Measurements from ENCODE around the gene RAI14.
A peak's percentile ranks its signal among the peaks of the same experiment; 100 is the strongest.

RAI14 gene

GRCh38 chr5:34843497-34843896, 187.4 kb downstream of the RAI14 start:
- Mint-ChIP-seq H3K27me3 (peaks cover 1% of the 10 kb centered on the region), H3K4me1 (peaks cover 8% of the 10 kb centered on the region), H3K9me3 (no peaks in the 10 kb centered on the region), H3K4me3 (no peak overlapping the region), H3K27ac (no peak overlapping the region), H3K36me3 (no peaks in the 10 kb centered on the region)
- DNase-seq (ENCODE audit: low spot score in 2 of 2) (no peak), ATAC-seq (ENCODE audit: low read depth) (no peak)

- H3K4me3 Mint-ChIP-seq: no peak overlapping the region
- H3K27me3 Mint-ChIP-seq: peaks cover 3% of the 10 kb centered on the region
Observed at GRCh38 chr5:34844106-34844505, 188.0 kb downstream of the RAI14 start.

DNA sequence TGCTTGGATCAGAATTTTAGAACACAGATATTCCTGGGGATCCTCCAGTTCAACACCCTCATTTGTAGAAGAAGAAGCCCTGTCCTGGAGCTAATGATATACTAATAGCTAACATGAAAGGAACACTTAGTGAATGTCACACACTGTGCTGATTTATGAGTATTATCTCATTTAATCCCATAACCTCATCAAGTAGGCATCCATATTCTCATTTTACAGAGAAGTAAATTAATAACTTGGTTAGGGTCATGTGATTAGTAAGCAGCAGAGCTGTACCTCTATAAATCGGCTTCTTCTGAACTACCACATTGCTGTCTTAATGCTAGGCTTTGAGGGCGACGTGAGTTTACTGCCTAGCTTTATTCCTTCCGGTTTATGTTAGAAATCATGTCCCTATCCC, 188.9 kb downstream of the RAI14 start:
- Mint-ChIP-seq H3K36me3 (no peaks in the 10 kb centered on the region), H3K27ac (no peak overlapping the region), H3K9me3 (no peaks in the 10 kb centered on the region), H3K4me3 (no peak overlapping the region), H3K4me1 (no peaks in the 10 kb centered on the region), H3K27me3 (peaks cover 3% of the 10 kb centered on the region)
- no peak for DNase-seq (ENCODE audit: low spot score in 2 of 2)
- ATAC-seq (ENCODE audit: low read depth): no peak

More at GRCh38 chr5:34844106-34844505, 188.0 kb downstream of the RAI14 start:
- ATAC-seq (ENCODE audit: low read depth): no peak
- Mint-ChIP-seq H3K36me3 (no peaks in the 10 kb centered on the region), H3K27ac (no peak overlapping the region), H3K4me1 (peaks cover 4% of the 10 kb centered on the region), H3K9me3 (no peaks in the 10 kb centered on the region)
- no peak for DNase-seq (ENCODE audit: low spot score in 2 of 2)

DNA sequence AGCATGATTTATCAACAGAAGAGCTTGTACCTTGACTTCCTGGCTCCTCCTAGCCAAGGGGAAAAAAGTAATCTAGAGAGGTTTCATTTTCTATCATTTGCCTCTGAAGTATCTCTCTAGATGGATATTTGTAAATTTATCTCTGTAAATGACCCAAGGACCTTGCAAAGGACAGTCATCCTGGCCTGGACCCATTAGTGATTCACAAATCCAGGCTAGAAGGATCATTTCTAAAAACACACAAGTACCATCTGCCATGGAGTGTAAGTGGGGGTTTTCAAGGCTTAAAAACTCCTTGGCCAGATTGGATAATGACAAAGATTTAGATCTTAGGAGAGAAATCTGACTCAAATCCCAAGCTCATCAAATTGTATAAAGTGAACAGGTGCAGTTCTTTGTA, 190.9 kb downstream of the RAI14 start:
- no peak overlapping the region for H3K4me3 Mint-ChIP-seq
- no peaks in the 10 kb centered on the region for H3K9me3 Mint-ChIP-seq
- no peak overlapping the region for H3K27ac Mint-ChIP-seq
- H3K4me1 Mint-ChIP-seq: no peaks in the 10 kb centered on the region
- H3K36me3 Mint-ChIP-seq: no peaks in the 10 kb centered on the region
- ATAC-seq (ENCODE audit: low read depth) (no peak), DNase-seq (ENCODE audit: low spot score in 2 of 2) (no peak)
- H3K27me3 Mint-ChIP-seq: peaks cover 3% of the 10 kb centered on the region

DNA sequence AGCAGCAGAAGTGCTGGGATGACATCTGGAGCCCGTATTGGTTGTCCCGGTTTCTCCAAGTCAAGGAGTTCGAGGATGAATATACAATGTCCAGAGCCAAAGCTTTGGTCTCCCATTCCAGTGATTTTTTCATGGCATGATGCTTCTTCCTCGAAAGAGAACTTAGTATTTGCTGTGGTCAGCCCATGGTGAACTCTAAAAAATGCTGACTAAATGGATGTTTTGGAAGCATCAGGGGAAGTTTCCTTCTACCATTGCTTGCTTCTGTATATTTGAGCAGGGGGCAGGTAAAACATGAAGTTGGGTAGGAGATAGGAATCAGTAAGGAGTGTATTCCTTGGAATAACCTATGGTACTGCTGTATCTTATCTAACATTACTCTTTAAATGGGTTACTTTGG, 191.4 kb downstream of the RAI14 start:
- Mint-ChIP-seq H3K27ac (no peak overlapping the region), H3K9me3 (no peaks in the 10 kb centered on the region), H3K4me1 (no peaks in the 10 kb centered on the region), H3K27me3 (peaks cover 3% of the 10 kb centered on the region), H3K4me3 (no peak overlapping the region), H3K36me3 (peaks cover 1% of the 10 kb centered on the region)
- ATAC-seq (ENCODE audit: low read depth): no peak
- no peak for DNase-seq (ENCODE audit: low spot score in 2 of 2)

DNA sequence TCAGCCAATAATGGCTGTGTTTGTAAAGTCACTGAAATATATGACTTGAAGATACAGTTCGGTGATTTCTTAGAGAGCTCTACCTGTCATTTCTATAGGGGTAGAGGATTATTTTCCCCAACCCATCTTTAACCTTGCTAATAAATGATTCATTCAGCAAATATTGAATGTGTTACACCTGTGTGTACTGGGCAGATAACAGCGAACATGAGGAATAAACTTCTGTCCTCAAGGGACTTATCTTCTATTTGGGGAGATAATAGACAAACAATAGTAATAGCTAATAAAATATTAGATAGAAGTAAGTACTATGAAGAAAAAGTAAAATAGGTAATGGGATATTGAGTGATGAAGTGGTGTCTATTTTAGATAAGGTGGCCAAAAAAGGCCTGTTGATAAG, 192.1 kb downstream of the RAI14 start:
- DNase-seq (ENCODE audit: low spot score in 2 of 2) (no peak), ATAC-seq (ENCODE audit: low read depth) (no peak)
- Mint-ChIP-seq H3K27ac (no peak overlapping the region), H3K4me1 (no peaks in the 10 kb centered on the region), H3K36me3 (peaks cover 1% of the 10 kb centered on the region), H3K4me3 (no peak overlapping the region), H3K9me3 (no peaks in the 10 kb centered on the region), H3K27me3 (peaks cover 3% of the 10 kb centered on the region)

DNA sequence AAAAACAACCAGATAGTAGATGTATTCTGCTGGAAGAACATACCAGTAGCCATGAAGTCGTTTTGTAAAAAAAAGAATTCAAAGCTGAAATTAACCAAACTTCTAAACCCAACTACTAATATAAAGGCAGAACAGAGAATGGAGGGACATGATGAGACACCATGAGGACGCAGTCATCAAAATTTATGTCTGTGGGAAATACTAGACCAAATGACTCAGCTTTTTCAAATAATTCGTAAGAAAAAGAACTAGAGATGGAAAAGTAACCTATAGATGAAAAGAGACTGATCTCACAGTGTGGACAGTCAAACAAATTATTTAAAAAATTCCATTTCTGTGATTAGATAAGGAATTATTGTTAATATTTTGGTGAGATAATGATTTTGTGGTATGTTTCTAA, 193.1 kb downstream of the RAI14 start:
- no peak overlapping the region for H3K27ac Mint-ChIP-seq
- H3K4me1 Mint-ChIP-seq: no peaks in the 10 kb centered on the region
- no peak for ATAC-seq (ENCODE audit: low read depth)
- peaks cover 1% of the 10 kb centered on the region for H3K36me3 Mint-ChIP-seq
- H3K27me3 Mint-ChIP-seq: peaks cover 3% of the 10 kb centered on the region
- no peak overlapping the region for H3K4me3 Mint-ChIP-seq
- H3K9me3 Mint-ChIP-seq: no peaks in the 10 kb centered on the region
- no peak for DNase-seq (ENCODE audit: low spot score in 2 of 2)

- ATAC-seq (ENCODE audit: low read depth) (peak; percentile 29), DNase-seq (ENCODE audit: low spot score in 2 of 2) (no peak)
- no peak overlapping the region for H3K4me3 Mint-ChIP-seq
- H3K27me3 Mint-ChIP-seq: no peaks in the 10 kb centered on the region
- no peaks in the 10 kb centered on the region for H3K9me3 Mint-ChIP-seq
- H3K36me3 Mint-ChIP-seq: peaks cover 1% of the 10 kb centered on the region
- no peak overlapping the region for H3K27ac Mint-ChIP-seq
- peaks cover 7% of the 10 kb centered on the region for H3K4me1 Mint-ChIP-seq
Observed at GRCh38 chr5:34854459-34855174, 198.5 kb downstream of the RAI14 start.

DNA sequence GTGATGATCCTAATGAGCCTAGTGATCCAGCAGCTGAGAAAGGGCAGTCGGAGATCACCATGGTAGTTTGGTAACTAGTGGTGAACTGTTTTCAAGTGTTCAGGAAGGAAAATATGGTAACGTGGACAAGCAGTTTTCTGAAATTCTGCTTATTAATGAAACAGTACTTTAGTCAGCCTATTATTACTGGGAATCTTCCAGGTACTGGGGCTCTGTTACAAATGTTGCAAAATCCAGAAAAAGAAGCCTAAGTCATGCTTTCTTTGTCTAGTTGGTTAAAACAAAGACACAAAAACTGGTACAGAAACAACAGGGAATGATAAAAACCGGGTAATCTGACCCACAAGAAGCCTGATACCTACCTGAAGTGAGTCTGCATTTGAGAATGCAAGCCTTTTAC, 201.0 kb downstream of the RAI14 start:
- ATAC-seq (ENCODE audit: low read depth): no peak
- Mint-ChIP-seq H3K27me3 (no peaks in the 10 kb centered on the region), H3K36me3 (peaks cover 1% of the 10 kb centered on the region), H3K27ac (no peak overlapping the region), H3K4me3 (no peak overlapping the region), H3K4me1 (peaks cover 7% of the 10 kb centered on the region), H3K9me3 (no peaks in the 10 kb centered on the region)
- no peak for DNase-seq (ENCODE audit: low spot score in 2 of 2)

- Mint-ChIP-seq H3K9me3 (no peaks in the 10 kb centered on the region), H3K36me3 (no peaks in the 10 kb centered on the region), H3K27ac (no peak overlapping the region), H3K4me3 (no peak overlapping the region), H3K27me3 (no peaks in the 10 kb centered on the region), H3K4me1 (peaks cover 7% of the 10 kb centered on the region)
- DNase-seq (ENCODE audit: low spot score in 2 of 2) (no peak), ATAC-seq (ENCODE audit: low read depth) (no peak)
Observed at GRCh38 chr5:34857894-34858293, 201.8 kb downstream of the RAI14 start.

GRCh38 chr5:34858790-34859189, 202.7 kb downstream of the RAI14 start:
- H3K4me3 Mint-ChIP-seq: no peak overlapping the region
- no peaks in the 10 kb centered on the region for H3K27me3 Mint-ChIP-seq
- no peaks in the 10 kb centered on the region for H3K9me3 Mint-ChIP-seq
- H3K4me1 Mint-ChIP-seq: peaks cover 7% of the 10 kb centered on the region
- H3K36me3 Mint-ChIP-seq: no peaks in the 10 kb centered on the region
- DNase-seq (ENCODE audit: low spot score in 2 of 2) (no peak), ATAC-seq (ENCODE audit: low read depth) (no peak)
- H3K27ac Mint-ChIP-seq: no peak overlapping the region

GRCh38 chr5:34859253-34859652, 203.1 kb downstream of the RAI14 start:
- Mint-ChIP-seq H3K4me3 (no peak overlapping the region), H3K27me3 (no peaks in the 10 kb centered on the region), H3K36me3 (no peaks in the 10 kb centered on the region), H3K27ac (no peak overlapping the region), H3K4me1 (peaks cover 7% of the 10 kb centered on the region), H3K9me3 (no peaks in the 10 kb centered on the region)
- DNase-seq (ENCODE audit: low spot score in 2 of 2) (no peak), ATAC-seq (ENCODE audit: low read depth) (no peak)

- DNase-seq (ENCODE audit: low spot score in 2 of 2) (no peak), ATAC-seq (ENCODE audit: low read depth) (no peak)
- no peaks in the 10 kb centered on the region for H3K36me3 Mint-ChIP-seq
- H3K9me3 Mint-ChIP-seq: no peaks in the 10 kb centered on the region
- H3K4me3 Mint-ChIP-seq: no peak overlapping the region
- H3K27ac Mint-ChIP-seq: no peak overlapping the region
- no peaks in the 10 kb centered on the region for H3K4me1 Mint-ChIP-seq
- H3K27me3 Mint-ChIP-seq: no peaks in the 10 kb centered on the region
Observed at GRCh38 chr5:34863946-34864345, 207.8 kb downstream of the RAI14 start.

GRCh38 chr5:34865091-34865490, 209.0 kb downstream of the RAI14 start:
- no peaks in the 10 kb centered on the region for H3K9me3 Mint-ChIP-seq
- H3K4me1 Mint-ChIP-seq: no peaks in the 10 kb centered on the region
- no peak for ATAC-seq (ENCODE audit: low read depth)
- H3K27ac Mint-ChIP-seq: no peak overlapping the region
- H3K4me3 Mint-ChIP-seq: no peak overlapping the region
- H3K36me3 Mint-ChIP-seq: no peaks in the 10 kb centered on the region
- DNase-seq (ENCODE audit: low spot score in 2 of 2): no peak
- H3K27me3 Mint-ChIP-seq: no peaks in the 10 kb centered on the region

DNA sequence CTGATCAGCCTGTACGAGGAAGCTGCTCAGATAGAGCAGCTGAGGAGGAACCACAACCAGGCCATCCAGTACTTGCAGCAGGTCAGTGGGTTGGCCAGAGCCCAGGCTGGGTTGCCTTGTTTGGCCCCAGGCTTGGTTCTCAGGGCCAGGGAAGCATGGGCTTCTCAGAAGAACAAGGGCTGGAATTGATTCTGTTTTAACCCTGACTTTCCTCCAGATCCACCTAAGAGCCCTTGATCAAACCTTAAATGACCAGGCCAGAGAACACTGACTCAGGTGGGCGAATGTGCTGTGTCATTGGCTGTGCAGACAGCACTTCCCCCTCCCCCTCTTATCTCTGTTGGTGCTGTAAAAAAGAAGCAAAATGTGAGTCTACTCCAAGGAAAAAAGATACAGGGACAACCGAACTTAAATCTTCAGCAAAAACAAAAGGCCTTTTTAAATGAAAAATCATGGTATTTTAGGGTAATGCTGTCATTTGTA, 210.9 kb downstream of the RAI14 start:
- no peaks in the 10 kb centered on the region for H3K36me3 Mint-ChIP-seq
- no peak for ATAC-seq (ENCODE audit: low read depth)
- no peak overlapping the region for H3K4me3 Mint-ChIP-seq

More for the DNA sequence above, 210.9 kb downstream of the RAI14 start:
- DNase-seq (ENCODE audit: low spot score in 2 of 2): no peak
- H3K4me1 Mint-ChIP-seq: no peaks in the 10 kb centered on the region
- H3K27ac Mint-ChIP-seq: no peak overlapping the region
- H3K9me3 Mint-ChIP-seq: no peaks in the 10 kb centered on the region
- H3K27me3 Mint-ChIP-seq: no peaks in the 10 kb centered on the region

Measured in memory B cell (primary cell).